ENCODE results near the gene JPH3. TPM values are rescaled to one million over a fixed set of nuclear protein-coding genes. Genes with fewer than 3 reads are reported as not detected.

The JPH3 gene
- polyA plus RNA-seq, 1 donor (not counting 4 experiments of a cell fraction or from before 2014, with no cell fraction given), result not detected

DNA sequence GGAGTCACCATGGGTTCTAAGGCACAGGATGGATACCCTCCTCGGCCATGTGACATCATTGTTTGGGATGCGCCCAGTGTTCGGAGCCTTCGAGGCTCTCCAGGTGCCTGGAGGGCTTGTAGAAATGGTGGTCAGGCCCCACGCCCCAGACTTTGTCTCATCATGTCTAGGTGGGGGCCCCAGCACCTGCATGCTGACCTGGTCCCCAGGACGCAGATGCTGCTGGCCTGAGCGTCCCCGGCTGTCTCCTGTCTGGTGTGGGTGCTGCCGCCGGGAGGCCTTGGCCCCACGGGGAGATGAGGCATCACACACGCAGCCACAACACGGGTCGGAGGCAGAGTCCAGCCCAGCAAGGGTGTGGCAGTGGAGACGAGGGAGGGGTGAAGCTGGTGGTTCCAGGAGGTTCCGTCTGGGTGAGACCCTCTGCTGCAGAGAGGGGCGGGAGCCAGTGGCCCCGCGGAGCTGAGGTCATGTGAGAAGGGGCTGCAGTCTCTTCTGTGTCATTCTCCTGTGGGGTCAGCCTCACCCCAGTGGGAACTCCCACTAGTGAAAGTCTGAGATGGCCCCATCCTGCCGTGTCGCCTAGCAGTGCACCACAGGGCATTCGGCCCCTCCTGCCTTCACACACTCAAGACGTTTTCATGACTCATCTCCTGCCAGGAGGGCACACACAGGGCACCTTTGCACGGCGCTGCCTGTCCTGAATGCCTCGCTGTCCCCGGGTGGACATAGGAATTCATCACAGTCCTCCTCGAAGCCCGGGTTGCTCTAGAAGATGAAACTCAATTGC, 46.6 kb downstream of the JPH3 start:
- Histone ChIP-seq H4K20me1 (ENCODE audit: control insufficient read depth, extremely low read depth, insufficient read depth, low read length) (no peaks in the 10 kb centered on the region), H3K27me3 (ENCODE audit: control insufficient read depth, extremely low read depth, insufficient read depth, low read length) (peaks cover 43% of the 10 kb centered on the region), H3K4me1 (ENCODE audit: control insufficient read depth, extremely low read depth, insufficient read depth, low read length) (no peaks in the 10 kb centered on the region), H3K79me2 (ENCODE audit: control insufficient read depth, insufficient read depth, low read length) (no peaks in the 10 kb centered on the region), H3K9me3 (ENCODE audit: control insufficient read depth, low read depth, low read length) (no peaks in the 10 kb centered on the region), H3K4me2 (ENCODE audit: control insufficient read depth, extremely low read depth, insufficient read depth, low read depth, low read length) (no peak overlapping the region), H3K4me3 (ENCODE audit: control insufficient read depth in 2 of 3, extremely low read depth in 1 of 3, insufficient read depth in 2 of 3, low read depth in 1 of 3, low read length in 3 of 3) (no peak overlapping the region), H3K9me1 (ENCODE audit: control insufficient read depth, extremely low read depth, insufficient read depth, low read length) (no peaks in the 10 kb centered on the region), H3K36me3 (ENCODE audit: control insufficient read depth in 2 of 2, extremely low read depth in 1 of 2, insufficient read depth in 2 of 2, low read length in 2 of 2) (no peaks in the 10 kb centered on the region), H3K9ac (ENCODE audit: control insufficient read depth, extremely low read depth, insufficient read depth, low read length) (no peak overlapping the region), H3K27ac (ENCODE audit: control insufficient read depth, insufficient read depth, low read length) (no peak overlapping the region), H2AFZ (ENCODE audit: control insufficient read depth, low read length) (no peak overlapping the region)
- dilution Hi-C loops (cut with MboI; ENCODE audit: extremely low pct_ligation_motif_present, low sequenced_read_pairs), result no loop called here
- DNase-seq (ENCODE audit: low read depth, low spot score) (no peak), FAIRE-seq (no peak)
- peak; percentile 23 for TF ChIP-seq EZH2 (IDR thresholded peaks at IDR 0.05; ENCODE audit: low read length)
- TF ChIP-seq, protein P1, sequence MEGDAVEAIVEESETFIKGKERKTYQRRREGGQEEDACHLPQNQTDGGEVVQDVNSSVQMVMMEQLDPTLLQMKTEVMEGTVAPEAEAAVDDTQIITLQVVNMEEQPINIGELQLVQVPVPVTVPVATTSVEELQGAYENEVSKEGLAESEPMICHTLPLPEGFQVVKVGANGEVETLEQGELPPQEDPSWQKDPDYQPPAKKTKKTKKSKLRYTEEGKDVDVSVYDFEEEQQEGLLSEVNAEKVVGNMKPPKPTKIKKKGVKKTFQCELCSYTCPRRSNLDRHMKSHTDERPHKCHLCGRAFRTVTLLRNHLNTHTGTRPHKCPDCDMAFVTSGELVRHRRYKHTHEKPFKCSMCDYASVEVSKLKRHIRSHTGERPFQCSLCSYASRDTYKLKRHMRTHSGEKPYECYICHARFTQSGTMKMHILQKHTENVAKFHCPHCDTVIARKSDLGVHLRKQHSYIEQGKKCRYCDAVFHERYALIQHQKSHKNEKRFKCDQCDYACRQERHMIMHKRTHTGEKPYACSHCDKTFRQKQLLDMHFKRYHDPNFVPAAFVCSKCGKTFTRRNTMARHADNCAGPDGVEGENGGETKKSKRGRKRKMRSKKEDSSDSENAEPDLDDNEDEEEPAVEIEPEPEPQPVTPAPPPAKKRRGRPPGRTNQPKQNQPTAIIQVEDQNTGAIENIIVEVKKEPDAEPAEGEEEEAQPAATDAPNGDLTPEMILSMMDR (optimal IDR thresholded peaks at IDR 0.05 in 1 of 3, IDR thresholded peaks at IDR 0.05 in 1 of 3, conservative IDR thresholded peaks at IDR 0.05 in 1 of 3; ENCODE audit: extremely low read depth in 1 of 3, insufficient read depth in 2 of 3, low read length in 3 of 3), result no peak

DNA sequence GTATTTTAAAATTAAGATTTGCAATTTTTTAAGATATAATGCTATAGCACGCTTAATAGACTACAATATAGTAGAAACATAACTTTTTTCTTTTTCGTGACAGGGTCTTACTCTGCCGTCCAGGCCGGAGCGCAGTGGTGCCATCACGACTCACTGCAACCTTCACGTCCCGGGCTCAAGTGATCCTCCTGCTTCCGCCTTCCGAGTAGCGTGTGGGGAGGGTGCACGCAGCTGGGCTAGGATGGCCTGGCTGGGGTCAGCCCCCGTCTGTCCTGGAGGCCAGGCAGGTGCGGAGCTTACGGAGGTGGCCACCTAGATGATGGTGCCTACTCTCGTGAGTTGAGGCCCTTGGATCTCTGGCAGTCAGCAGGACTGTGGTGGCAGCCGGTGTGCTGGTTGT, 50.1 kb downstream of the JPH3 start:
- no peak overlapping the region for H3K4me3 ChIP-seq (ENCODE audit: control insufficient read depth in 2 of 3, extremely low read depth in 1 of 3, insufficient read depth in 2 of 3, low read depth in 1 of 3, low read length in 3 of 3)
- no peaks in the 10 kb centered on the region for H4K20me1 ChIP-seq (ENCODE audit: control insufficient read depth, extremely low read depth, insufficient read depth, low read length)
- no peak overlapping the region for H3K9ac ChIP-seq (ENCODE audit: control insufficient read depth, extremely low read depth, insufficient read depth, low read length)
- dilution Hi-C loops (cut with MboI; ENCODE audit: extremely low pct_ligation_motif_present, low sequenced_read_pairs), result no loop called here
- no peak for DNase-seq (ENCODE audit: low read depth, low spot score)
- H3K79me2 ChIP-seq (ENCODE audit: control insufficient read depth, insufficient read depth, low read length), result no peaks in the 10 kb centered on the region
- no peak overlapping the region for H3K27ac ChIP-seq (ENCODE audit: control insufficient read depth, insufficient read depth, low read length)
- peaks cover 40% of the 10 kb centered on the region for H3K27me3 ChIP-seq (ENCODE audit: control insufficient read depth, extremely low read depth, insufficient read depth, low read length)
- FAIRE-seq, result no peak
- no peaks in the 10 kb centered on the region for H3K4me1 ChIP-seq (ENCODE audit: control insufficient read depth, extremely low read depth, insufficient read depth, low read length)
- TF ChIP-seq, protein P1 (optimal IDR thresholded peaks at IDR 0.05 in 1 of 3, IDR thresholded peaks at IDR 0.05 in 1 of 3, conservative IDR thresholded peaks at IDR 0.05 in 1 of 3; ENCODE audit: extremely low read depth in 1 of 3, insufficient read depth in 2 of 3, low read length in 3 of 3), result no peak
- no peak for TF ChIP-seq EZH2 (IDR thresholded peaks at IDR 0.05; ENCODE audit: low read length)
- H3K36me3 ChIP-seq (ENCODE audit: control insufficient read depth in 2 of 2, extremely low read depth in 1 of 2, insufficient read depth in 2 of 2, low read length in 2 of 2), result no peaks in the 10 kb centered on the region
- no peak overlapping the region for H2AFZ ChIP-seq (ENCODE audit: control insufficient read depth, low read length)
- no peak overlapping the region for H3K4me2 ChIP-seq (ENCODE audit: control insufficient read depth, extremely low read depth, insufficient read depth, low read depth, low read length)
- no peaks in the 10 kb centered on the region for H3K9me1 ChIP-seq (ENCODE audit: control insufficient read depth, extremely low read depth, insufficient read depth, low read length)
- H3K9me3 ChIP-seq (ENCODE audit: control insufficient read depth, low read depth, low read length), result no peaks in the 10 kb centered on the region
